GM19238 (cell line): ENCODE results near the gene ZDHHC18.

Experiments used
- DNase-seq: peaks from one replicate; pipeline ENCODE4 v3.0.0; 2011; ENCODE audit warnings: low spot score; ENCODE audit not compliant: insufficient read length

Gene ZDHHC18, protein sequence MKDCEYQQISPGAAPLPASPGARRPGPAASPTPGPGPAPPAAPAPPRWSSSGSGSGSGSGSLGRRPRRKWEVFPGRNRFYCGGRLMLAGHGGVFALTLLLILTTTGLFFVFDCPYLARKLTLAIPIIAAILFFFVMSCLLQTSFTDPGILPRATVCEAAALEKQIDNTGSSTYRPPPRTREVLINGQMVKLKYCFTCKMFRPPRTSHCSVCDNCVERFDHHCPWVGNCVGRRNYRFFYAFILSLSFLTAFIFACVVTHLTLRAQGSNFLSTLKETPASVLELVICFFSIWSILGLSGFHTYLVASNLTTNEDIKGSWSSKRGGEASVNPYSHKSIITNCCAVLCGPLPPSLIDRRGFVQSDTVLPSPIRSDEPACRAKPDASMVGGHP

DNA sequence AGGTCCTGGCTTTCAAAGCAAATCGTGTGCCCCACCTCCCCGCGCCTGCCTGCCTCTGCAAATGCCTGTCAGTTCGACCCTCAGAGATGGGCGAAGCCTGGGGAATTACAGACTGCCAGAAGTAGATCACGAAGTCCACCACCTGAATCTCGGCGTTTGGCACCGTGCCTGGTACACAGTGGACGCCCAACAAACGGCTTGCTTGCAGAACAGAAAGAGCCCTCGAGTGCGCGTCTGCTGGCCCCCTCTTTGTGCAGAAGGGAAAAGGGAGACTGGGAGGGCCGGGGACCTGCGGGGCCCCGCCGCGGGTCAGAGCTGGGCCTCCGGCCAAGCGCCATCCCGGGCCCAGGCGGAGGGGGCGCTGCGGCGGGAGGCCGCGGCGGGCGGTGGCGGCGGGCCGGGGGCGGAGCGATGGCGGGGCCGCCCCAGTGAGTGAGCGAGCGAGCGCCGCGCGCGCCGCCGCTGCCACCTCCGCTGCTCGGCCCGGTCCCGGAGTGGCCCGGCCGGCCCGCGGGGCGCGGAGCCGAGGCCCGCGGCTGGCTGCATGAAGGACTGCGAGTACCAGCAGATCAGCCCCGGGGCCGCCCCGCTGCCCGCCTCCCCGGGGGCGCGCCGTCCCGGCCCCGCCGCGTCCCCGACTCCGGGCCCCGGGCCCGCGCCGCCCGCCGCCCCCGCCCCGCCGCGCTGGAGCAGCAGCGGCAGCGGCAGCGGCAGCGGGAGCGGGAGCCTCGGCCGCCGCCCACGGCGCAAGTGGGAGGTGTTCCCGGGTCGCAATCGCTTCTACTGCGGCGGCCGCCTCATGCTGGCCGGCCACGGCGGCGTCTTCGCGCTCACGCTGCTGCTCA is at the start of gene ZDHHC18:
Gene ZDHHC18, plus strand, starts transcription at position 428 of the 845 bp plus-strand sequence. Its CDS starts 117 bp downstream, at position 545.
- peak; percentile 85 for DNase-seq

DNA sequence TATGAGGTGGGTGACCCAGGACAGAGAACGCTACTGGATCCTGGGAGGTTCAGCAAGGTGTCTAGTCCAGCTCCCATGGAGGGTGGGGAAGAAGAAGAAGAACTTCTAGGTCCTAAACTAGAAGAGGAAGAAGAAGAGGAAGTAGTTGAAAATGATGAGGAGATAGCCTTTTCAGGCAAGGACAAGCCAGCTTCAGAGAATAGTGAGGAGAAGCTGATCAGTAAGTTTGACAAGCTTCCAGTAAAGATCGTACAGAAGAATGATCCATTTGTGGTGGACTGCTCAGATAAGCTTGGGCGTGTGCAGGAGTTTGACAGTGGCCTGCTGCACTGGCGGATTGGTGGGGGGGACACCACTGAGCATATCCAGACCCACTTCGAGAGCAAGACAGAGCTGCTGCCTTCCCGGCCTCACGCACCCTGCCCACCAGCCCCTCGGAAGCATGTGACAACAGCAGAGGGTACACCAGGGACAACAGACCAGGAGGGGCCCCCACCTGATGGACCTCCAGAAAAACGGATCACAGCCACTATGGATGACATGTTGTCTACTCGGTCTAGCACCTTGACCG is 47.3 kb upstream of the ZDHHC18 start:
- no peak for DNase-seq

GRCh38 chr1:26780344-26780957 is 46.0 kb upstream of the ZDHHC18 start:
- DNase-seq = no peak

DNA sequence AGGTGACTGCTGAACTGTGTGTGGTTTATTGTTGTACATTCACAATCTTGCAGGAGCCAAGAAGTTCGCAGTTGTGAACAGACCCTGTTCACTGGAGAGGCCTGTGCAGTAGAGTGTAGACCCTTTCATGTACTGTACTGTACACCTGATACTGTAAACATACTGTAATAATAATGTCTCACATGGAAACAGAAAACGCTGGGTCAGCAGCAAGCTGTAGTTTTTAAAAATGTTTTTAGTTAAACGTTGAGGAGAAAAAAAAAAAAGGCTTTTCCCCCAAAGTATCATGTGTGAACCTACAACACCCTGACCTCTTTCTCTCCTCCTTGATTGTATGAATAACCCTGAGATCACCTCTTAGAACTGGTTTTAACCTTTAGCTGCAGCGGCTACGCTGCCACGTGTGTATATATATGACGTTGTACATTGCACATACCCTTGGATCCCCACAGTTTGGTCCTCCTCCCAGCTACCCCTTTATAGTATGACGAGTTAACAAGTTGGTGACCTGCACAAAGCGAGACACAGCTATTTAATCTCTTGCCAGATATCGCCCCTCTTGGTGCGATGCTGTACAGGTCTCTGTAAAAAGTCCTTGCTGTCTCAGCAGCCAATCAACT is 45.2 kb upstream of the ZDHHC18 start:
- DNase-seq = no peak

- no peak for DNase-seq
Measured at GRCh38 chr1:26782521-26783212, 43.8 kb upstream of the ZDHHC18 start.

- DNase-seq = no peak
Measured at GRCh38 chr1:26783646-26784022, 42.9 kb upstream of the ZDHHC18 start.

DNA sequence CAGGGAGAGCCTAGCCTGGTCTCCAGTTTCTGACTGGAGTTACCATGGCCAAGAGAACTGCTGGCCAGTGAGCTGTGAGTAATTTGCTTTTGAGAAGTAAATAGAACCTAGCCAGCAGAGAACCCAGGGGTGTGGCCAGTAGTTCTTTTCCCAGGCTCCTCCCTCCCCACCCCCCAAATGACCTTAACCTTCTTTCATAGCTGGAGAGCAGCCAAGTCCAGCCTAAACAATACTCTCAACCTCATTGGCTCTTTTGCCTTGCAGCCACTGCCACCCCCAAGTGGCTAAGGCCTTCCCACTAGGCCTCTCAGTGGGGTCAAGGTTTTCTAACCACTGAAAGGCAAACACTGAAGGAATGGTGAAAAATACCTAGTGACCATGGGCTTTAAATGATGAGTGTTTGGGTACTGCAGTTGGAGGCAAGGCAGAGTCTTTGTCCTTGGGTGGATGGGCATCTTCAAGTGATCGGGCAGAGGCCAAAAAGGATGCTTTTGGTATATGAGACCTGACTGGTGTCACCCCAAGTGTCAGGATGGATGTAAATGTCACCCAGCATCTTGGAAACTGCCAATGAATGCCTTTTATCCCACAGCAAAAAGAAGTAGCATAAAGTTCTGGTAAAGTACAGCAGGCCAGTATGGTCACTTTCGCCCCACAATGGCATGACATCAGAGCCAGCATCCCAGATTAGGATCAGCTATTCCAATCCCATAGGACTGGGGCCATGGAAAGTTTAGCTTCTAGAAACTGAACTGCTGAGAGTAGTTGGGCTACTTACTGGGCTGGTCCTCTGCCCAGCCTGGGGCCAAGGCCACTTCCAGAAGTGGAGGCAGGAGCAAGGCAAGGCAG is 42.2 kb upstream of the ZDHHC18 start:
- no peak for DNase-seq

GRCh38 chr1:26784886-26785285 is 41.6 kb upstream of the ZDHHC18 start:
- DNase-seq = no peak

- no peak for DNase-seq
Measured at GRCh38 chr1:26785611-26786436, 40.7 kb upstream of the ZDHHC18 start.

- peak; percentile 53 for DNase-seq
Measured at GRCh38 chr1:26786437-26787380, 39.8 kb upstream of the ZDHHC18 start.

GRCh38 chr1:26787381-26787705 is 39.1 kb upstream of the ZDHHC18 start:
- peak; percentile 67 for DNase-seq

GRCh38 chr1:26787706-26788514 is 38.6 kb upstream of the ZDHHC18 start, which contains the start of gene PIGV:
TSS of gene PIGV (plus strand) at chr1:26787950. CDS start at chr1:26790816, 2,866 bp downstream.
- peak; percentile 90 for DNase-seq

GRCh38 chr1:26788515-26788785 is 38.0 kb upstream of the ZDHHC18 start:
- DNase-seq = no peak

DNA sequence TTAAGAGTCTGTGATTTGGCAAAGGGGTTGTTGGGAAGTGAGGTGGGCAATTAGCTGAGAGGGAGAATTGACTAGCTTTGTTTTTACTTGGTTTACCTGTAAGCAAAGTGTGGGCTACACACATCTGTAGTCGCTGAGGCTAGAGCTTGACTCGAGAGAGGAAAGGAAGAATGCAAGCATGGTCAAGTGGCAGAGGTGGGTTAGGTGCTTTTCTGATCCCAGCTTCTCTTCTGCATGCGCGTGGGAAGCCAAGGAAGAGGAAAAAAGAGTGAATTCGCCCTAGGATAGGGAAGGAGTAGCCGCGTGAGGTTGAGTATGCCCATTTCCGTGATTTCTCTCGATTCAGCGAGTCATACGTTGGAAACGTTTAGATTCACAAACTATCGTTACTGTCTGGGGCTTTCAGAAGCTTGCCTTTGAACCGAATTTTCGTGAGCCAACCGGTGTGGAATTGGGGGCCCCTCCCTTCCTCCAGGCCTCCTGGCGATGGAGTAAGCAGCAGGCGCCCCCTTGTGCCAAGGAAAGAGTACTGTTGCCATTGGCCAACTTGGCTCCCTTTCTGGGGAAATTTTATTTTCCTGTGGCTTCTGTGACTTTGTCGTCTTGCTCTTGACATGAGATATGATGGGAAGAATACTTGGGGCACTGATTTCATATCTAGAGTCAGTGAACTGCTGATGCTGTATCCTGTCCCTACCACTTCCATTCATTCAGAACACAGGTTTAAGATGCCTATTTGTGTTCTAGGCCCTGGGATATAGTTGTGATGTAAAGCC is 37.5 kb upstream of the ZDHHC18 start:
- DNase-seq = peak; percentile 81

GRCh38 chr1:26789612-26789865 is 36.9 kb upstream of the ZDHHC18 start:
- DNase-seq = no peak

DNA sequence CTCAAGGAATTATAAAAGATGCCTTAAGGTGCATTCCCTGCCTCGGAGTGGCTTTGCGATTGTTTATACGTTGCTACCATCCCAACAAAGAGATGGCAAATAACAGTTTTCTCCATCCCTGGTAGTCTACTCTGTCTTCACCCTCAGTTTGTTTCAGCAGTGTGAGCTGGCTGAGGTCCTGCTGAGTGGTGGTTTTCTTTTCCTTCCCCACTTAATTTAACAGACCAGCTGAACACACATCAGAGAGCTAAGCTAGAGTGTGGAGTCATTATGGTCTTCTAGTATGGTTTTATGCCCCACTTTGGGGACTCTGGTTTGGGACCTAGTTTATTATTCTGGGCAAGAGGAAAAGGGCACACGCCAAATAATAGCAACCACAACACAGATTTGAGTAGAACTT is 36.6 kb upstream of the ZDHHC18 start:
- no peak for DNase-seq

DNA sequence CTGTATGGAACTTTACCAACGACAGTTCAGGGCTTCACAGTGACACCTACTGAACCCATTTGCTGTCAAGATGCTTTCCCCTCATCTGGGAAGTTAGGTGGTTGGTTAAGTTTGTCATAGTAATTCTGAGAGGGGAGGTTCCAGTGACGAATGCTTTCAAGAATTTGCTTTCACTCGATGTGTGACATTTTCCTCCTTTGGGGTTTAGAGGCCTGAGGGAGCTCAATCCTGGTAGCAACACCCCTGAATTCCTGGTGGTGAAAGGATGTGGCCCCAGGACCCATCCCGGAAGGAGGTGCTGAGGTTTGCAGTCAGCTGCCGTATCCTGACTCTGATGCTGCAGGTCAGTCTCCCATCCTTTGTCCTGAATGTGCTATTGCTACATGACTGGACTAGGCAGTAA is 35.9 kb upstream of the ZDHHC18 start:
- no peak for DNase-seq
